Activated naive CD8-positive, alpha-beta T cell treated with anti-CD3 and anti-CD28 coated beads, Interleukin-2, amount 50 U/mL, for 16 hours (primary cell): ENCODE data around the gene RSPO3.
"Not testable (repeated sequence)": the region's sequence is repeated elsewhere in the genome, so short reads cannot be mapped to it uniquely, and the experiment has no call there.

Experiments used
- DNase-seq: peaks from one replicate; pipeline ENCODE4 v3.0.0-alpha.2; 2020; ENCODE audit warnings: low read depth, low spot score

The RSPO3 gene

GRCh38 chr6:127202676-127203075, 84.2 kb downstream of the RSPO3 start:
- no peak for DNase-seq

- DNase-seq = no peak
Observed at GRCh38 chr6:127204281-127204680, 85.8 kb downstream of the RSPO3 start.

- DNase-seq = no peak
Observed at GRCh38 chr6:127205036-127205435, 86.6 kb downstream of the RSPO3 start.

DNA sequence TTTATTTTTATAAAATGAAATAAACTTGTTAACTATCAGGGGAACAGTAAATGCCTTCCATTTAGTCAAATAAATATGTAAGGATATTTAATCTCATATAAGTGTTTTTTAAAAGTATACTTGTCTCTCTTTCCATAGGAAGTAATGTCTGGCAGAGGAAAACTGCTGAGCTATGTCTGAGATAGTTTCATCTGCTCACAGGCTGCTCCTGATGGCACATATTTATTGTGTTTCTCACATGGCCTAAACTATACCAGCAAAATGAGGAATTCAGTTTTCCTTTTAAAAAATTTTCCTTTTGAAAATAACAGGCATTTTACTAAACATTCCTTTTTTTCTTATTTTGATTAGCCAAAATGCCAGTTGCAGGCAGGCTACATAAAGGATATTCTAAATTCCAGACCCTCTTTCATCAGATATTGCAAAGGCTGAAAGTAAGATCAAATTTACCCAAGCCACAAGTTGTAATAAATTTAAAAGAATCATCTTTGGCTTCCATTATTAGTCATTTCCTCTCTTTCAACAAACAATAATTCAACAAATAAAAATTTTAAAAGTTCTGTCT, 88.1 kb downstream of the RSPO3 start:
- no peak for DNase-seq

GRCh38 chr6:127207591-127208120, 89.2 kb downstream of the RSPO3 start:
- no peak for DNase-seq

DNA sequence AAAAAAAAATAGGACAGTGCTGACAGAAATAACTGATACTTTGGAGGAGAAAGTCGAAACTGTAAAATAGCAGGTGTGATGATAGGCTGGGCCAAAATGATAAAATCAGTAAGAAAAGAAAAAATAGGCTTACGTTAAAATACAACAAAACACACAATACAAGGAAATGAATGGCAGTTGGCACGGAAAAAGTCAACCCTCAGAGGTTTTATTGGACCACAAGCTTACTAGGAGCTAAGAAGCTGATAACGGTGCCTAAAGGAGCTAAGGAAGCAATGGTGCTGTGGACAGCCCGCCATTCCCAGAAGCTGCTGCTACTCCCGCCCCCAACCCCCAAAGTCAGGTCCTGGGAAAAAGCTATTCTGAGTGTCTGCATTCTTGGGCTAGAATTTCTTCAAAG, 92.3 kb downstream of the RSPO3 start:
- no peak for DNase-seq

GRCh38 chr6:127212376-127212775, 93.9 kb downstream of the RSPO3 start:
- no peak for DNase-seq

- DNase-seq = not testable (repeated sequence)
Observed at GRCh38 chr6:127214032-127214431, 95.6 kb downstream of the RSPO3 start.

DNA sequence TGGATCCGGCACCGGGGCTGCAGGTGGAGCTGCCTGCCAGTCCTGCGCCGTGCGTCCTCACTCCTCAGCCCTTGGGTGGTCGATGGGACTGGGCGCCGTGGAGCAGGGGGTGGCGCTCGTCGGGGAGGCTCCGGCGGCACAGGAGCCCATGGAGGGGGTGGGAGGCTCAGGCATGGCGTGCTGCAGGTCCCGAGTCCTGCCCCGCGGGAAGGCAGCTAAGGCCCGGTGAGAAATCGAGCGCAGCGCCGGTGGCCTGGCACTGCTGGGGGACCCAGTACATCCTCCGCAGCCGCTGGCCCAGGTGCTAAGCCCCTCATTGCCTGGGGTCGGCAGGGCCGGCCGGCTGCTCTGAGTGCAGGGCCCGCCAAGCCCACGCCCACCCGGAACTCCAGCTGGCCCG, 96.1 kb downstream of the RSPO3 start:
- DNase-seq = not testable (repeated sequence)

DNA sequence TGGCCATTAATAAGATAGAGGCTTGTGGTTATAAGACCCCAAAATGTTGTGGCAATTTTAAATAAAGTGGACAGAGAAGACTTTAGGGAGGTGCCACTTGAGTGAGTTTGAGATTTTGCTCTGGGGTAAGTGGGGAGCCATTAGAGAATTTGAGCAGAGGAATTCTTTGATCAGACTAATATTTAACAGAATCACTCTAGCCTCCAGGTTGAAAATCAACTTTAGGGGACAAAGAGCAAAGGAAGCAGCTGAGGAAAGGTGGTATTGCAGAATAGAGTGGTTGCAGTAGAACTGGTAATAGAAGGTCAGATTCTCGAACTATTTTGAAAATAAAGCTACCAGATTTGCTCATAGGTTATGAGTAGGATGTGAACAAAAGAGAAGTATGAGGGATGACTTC, 97.5 kb downstream of the RSPO3 start:
- no peak for DNase-seq

GRCh38 chr6:127216810-127217789, 98.6 kb downstream of the RSPO3 start:
- no peak for DNase-seq

GRCh38 chr6:127219869-127220268, 101.4 kb downstream of the RSPO3 start:
- no peak for DNase-seq

DNA sequence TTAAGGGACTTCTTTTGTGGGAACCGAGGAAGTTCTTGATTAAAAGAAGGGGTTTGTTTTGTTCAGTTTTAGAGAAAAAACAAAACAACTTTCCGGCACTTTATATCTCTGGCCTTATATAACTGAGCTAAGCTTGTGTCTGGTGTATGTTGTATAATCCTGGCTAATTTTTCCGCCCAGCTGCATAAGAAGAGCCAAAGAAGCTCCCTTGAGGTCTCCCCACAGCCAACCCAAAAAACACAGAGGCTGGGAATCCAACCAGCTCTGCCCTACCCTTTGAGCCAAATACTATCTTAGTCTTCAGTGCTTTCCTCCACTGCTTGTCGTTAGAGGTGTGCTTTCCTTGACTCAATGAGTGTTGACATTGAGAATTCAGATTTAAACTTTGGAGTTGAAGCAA, 102.7 kb downstream of the RSPO3 start:
- no peak for DNase-seq

DNA sequence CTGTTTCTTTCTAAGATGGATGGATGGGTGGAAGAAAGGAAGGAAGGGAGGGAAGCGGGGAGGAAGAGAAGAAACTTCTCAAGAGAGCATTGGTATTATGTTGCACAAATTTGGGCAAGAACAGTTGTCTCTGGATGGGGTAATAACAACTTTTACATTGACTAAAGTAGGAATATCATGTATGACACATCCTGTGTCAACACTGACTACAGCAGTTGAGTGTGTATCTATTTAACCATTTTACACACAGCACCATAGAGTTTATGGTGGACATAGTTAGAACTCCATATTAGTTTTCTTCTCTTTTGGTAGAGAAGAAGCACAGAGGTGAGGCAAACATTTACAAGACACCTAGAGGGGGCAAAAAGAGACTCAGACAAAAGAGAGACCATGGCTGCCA, 103.9 kb downstream of the RSPO3 start:
- no peak for DNase-seq

GRCh38 chr6:127225497-127225896, 107.0 kb downstream of the RSPO3 start:
- DNase-seq = no peak

GRCh38 chr6:127233819-127234218, 115.3 kb downstream of the RSPO3 start:
- DNase-seq = not testable (repeated sequence)

GRCh38 chr6:127243501-127243900, 125.0 kb downstream of the RSPO3 start:
- DNase-seq = no peak
